Endothelial cell of umbilical vein (primary cell): ENCODE measurements around the gene THBS4. TPM values are rescaled to one million over a fixed set of nuclear protein-coding genes. Genes with fewer than 3 reads are reported as not detected.

ENCODE experiments used
- BruUV-seq: library from RNA; stranded (reverse); fragments of 400-500 nt; replicated peaks from 2 replicates; lab custom pipeline; 2021; lab: Mats Ljungman, UMichigan
- CTCF ChIA-PET: fragments of 300-600, 350-600 bp; sonication (Branson Sonifier 250); formaldehyde crosslinking; loops from one replicate; lab custom pipeline; 2021; ENCODE audit warnings: antibody characterized with exemption, inconsistent platforms; lab: Charles Lee
- POLR2A ChIA-PET: fragments of 300-600, 350-600 bp; sonication (Branson Sonifier 250); formaldehyde crosslinking; loops from one replicate; lab custom pipeline; 2021; ENCODE audit warnings: antibody characterized with exemption, inconsistent platforms; lab: Charles Lee
- DNase-seq: peaks from one replicate; pipeline ENCODE4 v3.0.0-alpha.2; 2011; ENCODE audit warnings: low read depth, low spot score
- FAIRE-seq: peaks from 2 replicates; lab custom pipeline; 2011; peaks lifted over from hg19 to GRCh38; lab: Jason Lieb, UNC
- H2AFZ ChIP-seq: 2 replicates; pipeline ENCODE4 v1.6.0; 2012; ENCODE audit warnings: low read depth, low read length, control low read depth, inconsistent platforms
- H3K27ac ChIP-seq: 2 replicates; pipeline ENCODE4 v1.5.1; 2011; ENCODE audit warnings: low read depth, mild to moderate bottlenecking, control low read depth, low read length, moderate library complexity; ENCODE audit not compliant: insufficient read depth
- H3K27me3 ChIP-seq, 2 experiments: 2 replicates each; pipeline versions ENCODE4 v1.6.0 to v1.6.1; 2011; ENCODE audit warnings: low read length in 2 of 2, mixed read lengths in 1 of 2; ENCODE audit not compliant: control insufficient read depth in 2 of 2, insufficient read depth in 2 of 2
- H3K36me3 ChIP-seq, 2 experiments: 2 replicates in 1 of 2; 3 replicates in 1 of 2; pipeline ENCODE4 v1.5.1; 2011; ENCODE audit warnings: low read length in 2 of 2, mild to moderate bottlenecking in 1 of 2, moderate library complexity in 1 of 2; ENCODE audit not compliant: control insufficient read depth in 2 of 2, insufficient read depth in 2 of 2; ENCODE audit errors: extremely low read depth in 1 of 2
- H3K4me1 ChIP-seq: 3 replicates; pipeline ENCODE4 v1.5.1; 2011; ENCODE audit warnings: mild to moderate bottlenecking, low read length; ENCODE audit not compliant: control insufficient read depth, insufficient read depth; ENCODE audit errors: extremely low read depth
- H3K4me2 ChIP-seq: 2 replicates; pipeline ENCODE4 v1.6.1; 2011; ENCODE audit warnings: low read length, control low read depth, mixed read lengths; ENCODE audit not compliant: insufficient read depth
- H3K4me3 ChIP-seq, 3 experiments: fragments of 200-600 bp in 1 of 3; sonication (generic), shearing (Covaris generic) in 1 of 3; replicated peaks in 1 of 3; 2 replicates each; pipeline ENCODE4 v1.5.1; 2011 to 2016; ENCODE audit warnings: control low read depth in 3 of 3, low read length in 3 of 3, mild to moderate bottlenecking in 2 of 3, inconsistent platforms in 1 of 3, low read depth in 1 of 3, moderate library complexity in 1 of 3; ENCODE audit not compliant: insufficient read depth in 1 of 3
- H3K79me2 ChIP-seq: 2 replicates; pipeline ENCODE4 v1.6.0; 2012; ENCODE audit warnings: low read length, inconsistent platforms; ENCODE audit not compliant: control insufficient read depth, insufficient read depth
- H3K9ac ChIP-seq: replicated peaks from 2 replicates; pipeline ENCODE3; 2011; ENCODE audit warnings: low read length, control low read depth; ENCODE audit not compliant: insufficient read depth; ENCODE audit errors: extremely low read depth
- H3K9me1 ChIP-seq: replicated peaks from 3 replicates; pipeline ENCODE4 v1.6.0; 2011; ENCODE audit warnings: mild to moderate bottlenecking, low read length; ENCODE audit not compliant: control insufficient read depth, insufficient read depth; ENCODE audit errors: extremely low read depth
- H3K9me3 ChIP-seq: replicated peaks from 2 replicates; pipeline ENCODE4 v1.5.1; 2012; ENCODE audit warnings: low read length, inconsistent platforms; ENCODE audit not compliant: control insufficient read depth, insufficient read depth
- H4K20me1 ChIP-seq: replicated peaks from 2 replicates; pipeline ENCODE3; 2011; ENCODE audit warnings: mild to moderate bottlenecking, low read length; ENCODE audit not compliant: control insufficient read depth, insufficient read depth; ENCODE audit errors: extremely low read depth
- EZH2 ChIP-seq: IDR thresholded peaks from 2 replicates; pipeline ENCODE4 v1.6.1; 2012; ENCODE audit warnings: borderline replicate concordance, low read depth, mild to moderate bottlenecking, moderate library complexity, low read length, inconsistent platforms; ENCODE audit not compliant: severe bottlenecking
- FOS ChIP-seq: IDR thresholded peaks from 2 replicates; pipeline ENCODE4 v1.6.1; 2011; ENCODE audit warnings: mild to moderate bottlenecking, low read length, moderate library complexity, borderline replicate concordance; ENCODE audit not compliant: insufficient read depth
- GATA2 ChIP-seq: IDR thresholded peaks from 2 replicates; pipeline ENCODE4 v1.7.0; 2011; ENCODE audit warnings: low read depth, mild to moderate bottlenecking, moderate library complexity, mixed read lengths, low read length; ENCODE audit not compliant: insufficient read length, insufficient read depth
- JUN ChIP-seq: IDR thresholded peaks from 2 replicates; pipeline ENCODE4 v1.6.1; 2011; ENCODE audit warnings: borderline replicate concordance, low read depth; ENCODE audit not compliant: insufficient read length, insufficient read depth
- MYC ChIP-seq: IDR thresholded peaks from one replicate; pipeline ENCODE4 v1.6.1; 2011; ENCODE audit warnings: mild to moderate bottlenecking, low read depth, low read length
- POLR2A ChIP-seq: IDR thresholded peaks from 2 replicates; pipeline ENCODE4 v1.6.1; 2012; ENCODE audit warnings: low read depth, mild to moderate bottlenecking, control low read depth, low read length
- POLR2AphosphoS5 ChIP-seq: IDR thresholded peaks from 2 replicates; pipeline ENCODE4 v1.6.1; 2012; ENCODE audit warnings: low read depth, mild to moderate bottlenecking, control low read depth, low read length, moderate library complexity; ENCODE audit not compliant: insufficient read depth
- dilution Hi-C: fragments of 300-500 bp; cut with MboI; formaldehyde crosslinking; loops from one replicate; pipeline ENCODE4 v1.15.0; 2019; ENCODE audit warnings: low sequenced_read_pairs; ENCODE audit not compliant: extremely low pct_ligation_motif_present
- intact Hi-C: fragments of 100-400 bp; cut with micrococcal nuclease; formaldehyde crosslinking; loops from one replicate; pipeline ENCODE4 v1.10.0; 2022
- polyA plus RNA-seq, 4 experiments: library from polyadenylated mRNA; depleted of rRNA in 3 of 4; stranded (reverse) in 3 of 4; unstranded in 1 of 4; fragments of >200 nt; gene quantifications; 2 replicates each; pipeline versions ENCODE4 v1.2.1 to v1.2.3, GENCODE V29; 2011 to 2012; ENCODE audit warnings: missing spikeins in 1 of 4
- small RNA-seq: library from RNA; depleted of rRNA; stranded (forward); fragments of <200 nt; gene quantifications from one replicate; pipeline ENCODE3, GENCODE V24; 2012; ENCODE audit warnings: low replicate concordance, low read depth; ENCODE audit not compliant: insufficient read depth, insufficient read length
- total RNA-seq: library from RNA; stranded (reverse); gene quantifications from 2 replicates; pipeline ENCODE4 v1.2.3, GENCODE V29; 2021
- TF ChIP-seq, protein P1 (sequence below): IDR thresholded peaks from 2 replicates; pipeline ENCODE4 v1.6.1; 2011; ENCODE audit not compliant: insufficient read depth, insufficient read length
- TF ChIP-seq, protein P2 (sequence below), 2 donors: IDR thresholded peaks; 1 replicate in 1 of 2; 2 replicates in 1 of 2; pipeline ENCODE4 v1.5.1; 2011; ENCODE audit warnings: low read length in 2 of 2, mild to moderate bottlenecking in 2 of 2, moderate library complexity in 2 of 2, control low read depth in 1 of 2, inconsistent platforms in 1 of 2, low read depth in 1 of 2; ENCODE audit not compliant: insufficient read depth in 1 of 2; ENCODE audit errors: extremely low read depth in 1 of 2

The THBS4 gene
- total and polyA plus RNA-seq, 2 donors (not counting 3 experiments of a cell fraction or from before 2014, with no cell fraction given) = not detected

DNA sequence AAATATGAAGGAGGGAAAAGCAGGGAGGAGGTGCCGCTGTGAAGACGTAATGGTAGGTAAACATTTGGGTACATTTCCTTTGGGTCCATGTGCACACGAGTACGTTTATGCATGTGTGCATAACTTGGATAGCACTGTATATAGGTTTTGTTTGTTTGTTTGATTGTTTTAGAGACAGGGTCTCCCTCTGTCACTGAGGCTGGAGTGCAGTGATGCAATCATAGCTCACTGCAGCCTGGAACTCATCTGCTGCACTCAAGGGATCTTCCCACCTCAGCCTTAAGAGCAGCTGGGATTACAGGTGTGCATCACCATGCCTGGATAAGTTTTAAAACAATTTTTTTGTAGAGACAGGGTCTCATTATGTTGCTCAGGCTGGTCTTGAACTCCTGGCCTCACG lies 94.0 kb downstream of the THBS4 start:
- Histone ChIP-seq H3K9me1 (no peaks in the 10 kb centered on the region), H2AFZ (no peak overlapping the region), H4K20me1 (no peaks in the 10 kb centered on the region), H3K4me2 (no peak overlapping the region), H3K36me3 (no peaks in the 10 kb centered on the region), H3K27ac (no peak overlapping the region), H3K9ac (no peak overlapping the region), H3K4me1 (no peaks in the 10 kb centered on the region), H3K4me3 (no peak overlapping the region), H3K79me2 (no peaks in the 10 kb centered on the region), H3K9me3 (no peaks in the 10 kb centered on the region), H3K27me3 (no peaks in the 10 kb centered on the region)
- CTCF ChIA-PET = no interaction called here
- DNase-seq = no peak
- FAIRE-seq = no peak
- dilution Hi-C loops = no loop called here
- intact Hi-C loops = no loop called here
- TF ChIP-seq POLR2A (no peak), POLR2AphosphoS5 (no peak), FOS (no peak), JUN (no peak), MYC (no peak), EZH2 (no peak), GATA2 (no peak)
- TF ChIP-seq, protein P1, sequence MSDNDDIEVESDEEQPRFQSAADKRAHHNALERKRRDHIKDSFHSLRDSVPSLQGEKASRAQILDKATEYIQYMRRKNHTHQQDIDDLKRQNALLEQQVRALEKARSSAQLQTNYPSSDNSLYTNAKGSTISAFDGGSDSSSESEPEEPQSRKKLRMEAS = no peak
- TF ChIP-seq, protein P2, sequence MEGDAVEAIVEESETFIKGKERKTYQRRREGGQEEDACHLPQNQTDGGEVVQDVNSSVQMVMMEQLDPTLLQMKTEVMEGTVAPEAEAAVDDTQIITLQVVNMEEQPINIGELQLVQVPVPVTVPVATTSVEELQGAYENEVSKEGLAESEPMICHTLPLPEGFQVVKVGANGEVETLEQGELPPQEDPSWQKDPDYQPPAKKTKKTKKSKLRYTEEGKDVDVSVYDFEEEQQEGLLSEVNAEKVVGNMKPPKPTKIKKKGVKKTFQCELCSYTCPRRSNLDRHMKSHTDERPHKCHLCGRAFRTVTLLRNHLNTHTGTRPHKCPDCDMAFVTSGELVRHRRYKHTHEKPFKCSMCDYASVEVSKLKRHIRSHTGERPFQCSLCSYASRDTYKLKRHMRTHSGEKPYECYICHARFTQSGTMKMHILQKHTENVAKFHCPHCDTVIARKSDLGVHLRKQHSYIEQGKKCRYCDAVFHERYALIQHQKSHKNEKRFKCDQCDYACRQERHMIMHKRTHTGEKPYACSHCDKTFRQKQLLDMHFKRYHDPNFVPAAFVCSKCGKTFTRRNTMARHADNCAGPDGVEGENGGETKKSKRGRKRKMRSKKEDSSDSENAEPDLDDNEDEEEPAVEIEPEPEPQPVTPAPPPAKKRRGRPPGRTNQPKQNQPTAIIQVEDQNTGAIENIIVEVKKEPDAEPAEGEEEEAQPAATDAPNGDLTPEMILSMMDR (IDR thresholded peaks at IDR 0.05; ENCODE audit: extremely low read depth in 1 of 2, insufficient read depth in 1 of 2, low read depth in 1 of 2, low read length in 2 of 2) = no peak
- POLR2A ChIA-PET = no interaction called here
- BruUV-seq = no TSS peak

Small RNA genes lying within 50 kb of the gene (small RNA-seq; reads per million reads assigned to genes)
- gene TRMT112P2 = not detected

Other genes starting within 250 kb of the THBS4 start
- gene MTX3, start 44.1 kb upstream of the THBS4 start, total RNA-seq = 8.3 and 9.4 TPM in 2 replicates
- gene MTX3, start 44.1 kb upstream of the THBS4 start, polyA plus RNA-seq = 2.1 and 2.9 TPM in 2 replicates
- gene SERINC5, start 220.7 kb downstream of the THBS4 start, total RNA-seq = 9.9 and 10.1 TPM in 2 replicates
- 2.6 and 3.2 TPM in 2 replicates for gene SERINC5, start 220.7 kb downstream of the THBS4 start, polyA plus RNA-seq